ENCODE data around the gene RNF212B.

RNF212B gene

GRCh38 chr14:23320584-23321571 is 83.1 kb downstream of the RNF212B start, which contains the start of gene PABPN1 (continued):
- TF ChIP-seq ZFP69B (tag by site-specific recombination; IDR thresholded peaks at IDR 0.05), result no peak
- no peak for TF ChIP-seq ZNF488 (tag by site-specific recombination; IDR thresholded peaks at IDR 0.05)
- TF ChIP-seq ZNF302 (tag by site-specific recombination; IDR thresholded peaks at IDR 0.05; ENCODE audit: low read depth), result no peak
- TF ChIP-seq REPIN1 (tag by site-specific recombination; IDR thresholded peaks at IDR 0.05; ENCODE audit: low read depth), result no peak
- TF ChIP-seq ZSCAN4 (tag by site-specific recombination; IDR thresholded peaks at IDR 0.05), result no peak
- TF ChIP-seq ZNF311 (tag by site-specific recombination; IDR thresholded peaks at IDR 0.05; ENCODE audit: borderline replicate concordance), result no peak
- no peak for TF ChIP-seq ZBTB6 (tag by site-specific recombination; IDR thresholded peaks at IDR 0.05)
- no peak for TF ChIP-seq KLF10 (tag by site-specific recombination; IDR thresholded peaks at IDR 0.05)
- TF ChIP-seq ZNF626 (tag by site-specific recombination; IDR thresholded peaks at IDR 0.05), result no peak
- TF ChIP-seq MYNN (tag by site-specific recombination; IDR thresholded peaks at IDR 0.05; ENCODE audit: borderline replicate concordance), result no peak
- TF ChIP-seq ZNF274 (IDR thresholded peaks at IDR 0.05; ENCODE audit: low read length), result no peak
- TF ChIP-seq ZNF274 (tag by site-specific recombination; IDR thresholded peaks at IDR 0.05; ENCODE audit: borderline replicate concordance), result no peak
- TF ChIP-seq ZNF324 (tag by site-specific recombination; IDR thresholded peaks at IDR 0.05), result 0 out of 2 replicates have a peak, but pooled peaks have one; percentile 18
- no peak for TF ChIP-seq ZNF473 (tag by site-specific recombination; IDR thresholded peaks at IDR 0.05)
- TF ChIP-seq KLF16 (tag by site-specific recombination; IDR thresholded peaks at IDR 0.05), result no peak
- TF ChIP-seq ZNF560 (tag by site-specific recombination; IDR thresholded peaks at IDR 0.05; ENCODE audit: borderline replicate concordance), result no peak
- TF ChIP-seq ZNF513 (tag by site-specific recombination; IDR thresholded peaks at IDR 0.05), result no peak
- peak; percentile 80; the same call in 1 of the 2 replicates for TF ChIP-seq ZNF24 (tag by site-specific recombination; IDR thresholded peaks at IDR 0.05)
- 0 out of 2 replicates have a peak, but pooled peaks have one; percentile 12 for TF ChIP-seq KLF9 (tag by site-specific recombination; IDR thresholded peaks at IDR 0.05; ENCODE audit: low read depth)
- peak; percentile 79; the same call in 1 of the 2 replicates for TF ChIP-seq ZNF600 (tag by site-specific recombination; IDR thresholded peaks at IDR 0.05)
- no peak for TF ChIP-seq ZNF157 (tag by site-specific recombination; IDR thresholded peaks at IDR 0.05)
- TF ChIP-seq ZNF629 (tag by site-specific recombination; IDR thresholded peaks at IDR 0.05), result peak; percentile 100
- no peak for TF ChIP-seq ZNF571 (tag by site-specific recombination; IDR thresholded peaks at IDR 0.05)
- TF ChIP-seq ZNF610 (tag by site-specific recombination; IDR thresholded peaks at IDR 0.05; ENCODE audit: borderline replicate concordance), result peak; percentile 49; the same call in 1 of the 2 replicates
- TF ChIP-seq ZNF548 (tag by site-specific recombination; IDR thresholded peaks at IDR 0.05), result no peak; the same call in 1 of the 2 replicates
- no peak for TF ChIP-seq ZNF777 (tag by site-specific recombination; IDR thresholded peaks at IDR 0.05; ENCODE audit: borderline replicate concordance)
- TF ChIP-seq PRDM2 (tag by site-specific recombination; IDR thresholded peaks at IDR 0.05; ENCODE audit: borderline replicate concordance), result no peak
- TF ChIP-seq ZNF677 (tag by site-specific recombination; IDR thresholded peaks at IDR 0.05), result no peak
- TF ChIP-seq ZNF114 (tag by site-specific recombination; IDR thresholded peaks at IDR 0.05), result no peak

Data from HEK293 (cell line).